Tibial nerve (tissue), 4 donors: ENCODE results near the gene TP53TG3E. TPM values are rescaled to one million over a fixed set of nuclear protein-coding genes. Genes with fewer than 3 reads are reported as not detected.
"Not testable (repeated sequence)": the region's sequence is repeated elsewhere in the genome, so short reads cannot be mapped to it uniquely, and the experiment has no call there.

Source experiments
- DNase-seq, 2 donors: peaks; one replicate each; pipeline ENCODE4 v3.0.0-alpha.2; 2019; ENCODE audit warnings: low spot score in 2 of 2
- H3K27ac ChIP-seq, 4 donors: fragments of 200-600 bp; sonication (generic) in 3 of 4; one replicate each; pipeline ENCODE4 v1.5.1; 2017 to 2019; ENCODE audit warnings: mild to moderate bottlenecking in 1 of 4
- H3K27me3 ChIP-seq, 2 donors: fragments of 200-600 bp; sonication (generic) in 1 of 2; one replicate each; pipeline versions ENCODE4 v1.5.1 to v1.6.0; 2017 to 2019
- H3K36me3 ChIP-seq, 3 donors: fragments of 200-600 bp; sonication (generic); one replicate each; pipeline ENCODE4 v1.5.1; 2018 to 2019
- H3K4me1 ChIP-seq, 4 donors: fragments of 200-600 bp; sonication (generic) in 3 of 4; one replicate each; pipeline ENCODE4 v1.5.1; 2017 to 2019
- H3K4me3 ChIP-seq, 4 donors: fragments of 200-600 bp; sonication (generic) in 3 of 4; one replicate each; pipeline ENCODE4 v1.5.1; 2017 to 2019; ENCODE audit warnings: mild to moderate bottlenecking in 1 of 4, moderate library complexity in 1 of 4
- H3K9me3 ChIP-seq, 4 donors: fragments of 200-600 bp; sonication (generic) in 3 of 4; one replicate each; pipeline ENCODE4 v1.5.1; 2017 to 2019
- WGBS, 2 donors: methylation state at CpG; one replicate each; pipeline ENCODE4 v1.1.5; 2018; 5-methylcytosine and 5-hydroxymethylcytosine counted together
- small RNA-seq: library from RNA; depleted of rRNA; stranded (forward); fragments of <200 nt; gene quantifications from one replicate; pipeline ENCODE3, GENCODE V24; 2016
- total RNA-seq, 4 donors: library from RNA; depleted of rRNA; stranded (reverse); fragments of >200 nt; gene quantifications; one replicate each; pipeline ENCODE4 v1.1.0, GENCODE V29; 2016

Gene TP53TG3E
- total RNA-seq: not detected

GRCh38 chr16:33304006-33304405 lies at the start of gene TP53TG3E:
TP53TG3E (plus strand) TSS chr16:33304306; CDS start chr16:33304374, 68 bp downstream.
- WGBS, 2 donors: no CpG with 5 or more reads among the region's 25 CpGs
- H3K9me3 ChIP-seq, H3K4me3 ChIP-seq, H3K27me3 ChIP-seq, DNase-seq, H3K4me1 ChIP-seq, H3K36me3 ChIP-seq, H3K27ac ChIP-seq: not testable (repeated sequence)

GRCh38 chr16:33336226-33337012 lies 32.3 kb downstream of the TP53TG3E start:
- not testable (repeated sequence) for H3K27me3 ChIP-seq, H3K27ac ChIP-seq, H3K36me3 ChIP-seq, H3K4me3 ChIP-seq, H3K4me1 ChIP-seq
- WGBS, 2 donors: 71 to 77% methylated on average over 3 to 4 of the region's 4 CpGs
- DNase-seq: peak in 1 of 2 donors; percentile 51
- H3K9me3 ChIP-seq: peaks cover 0 to 11% (median 0%) of the 10 kb centered on the region in 4 donors

GRCh38 chr16:33337627-33338542 lies 33.8 kb downstream of the TP53TG3E start:
- not testable (repeated sequence) for H3K27me3 ChIP-seq, H3K36me3 ChIP-seq, H3K4me3 ChIP-seq, H3K4me1 ChIP-seq, H3K27ac ChIP-seq
- peak in 1 of 2 donors; percentile 43 for DNase-seq
- WGBS, 2 donors: 67 to 72% methylated on average over 5 of the region's 5 CpGs
- H3K9me3 ChIP-seq: peaks cover 0 to 11% (median 0%) of the 10 kb centered on the region in 4 donors

GRCh38 chr16:33338543-33338951 lies 34.4 kb downstream of the TP53TG3E start:
- WGBS, 2 donors: 78 to 91% methylated on average over 2 of the region's 2 CpGs
- H3K4me3 ChIP-seq, H3K4me1 ChIP-seq, H3K27ac ChIP-seq, H3K27me3 ChIP-seq, H3K36me3 ChIP-seq: not testable (repeated sequence)
- DNase-seq: peak in 1 of 2 donors; percentile 23
- H3K9me3 ChIP-seq: peaks cover 0 to 11% (median 0%) of the 10 kb centered on the region in 4 donors

- peak in 1 of 2 donors; percentile 51 for DNase-seq
- WGBS, 2 donors: 71 to 73% methylated on average over 4 of the region's 4 CpGs
- H3K27ac ChIP-seq, H3K4me1 ChIP-seq, H3K4me3 ChIP-seq, H3K36me3 ChIP-seq, H3K27me3 ChIP-seq: not testable (repeated sequence)
- H3K9me3 ChIP-seq: peaks cover 0 to 11% (median 0%) of the 10 kb centered on the region in 4 donors
Observed at GRCh38 chr16:33339093-33340061, 35.3 kb downstream of the TP53TG3E start.

Small RNA genes within 50 kb of the gene (small RNA-seq; reads per million reads assigned to genes)
- not detected for gene AC141257.3

Other genes with a start within 250 kb of the TP53TG3E start
- 1 to 10 TPM in 1 of 4 donors, not detected in 3; 1.8 TPM for gene TP53TG3C, start 110.1 kb upstream of the TP53TG3E start, total RNA-seq
- gene TP53TG3B, start 56.5 kb downstream of the TP53TG3E start, total RNA-seq: not detected
- gene TP53TG3F, start 155.3 kb downstream of the TP53TG3E start, total RNA-seq: not detected